HCT116 (cell line): ENCODE measurements around the gene FIP1L1.

Experiments used
- MAX ChIP-seq: IDR thresholded peaks from 2 replicates; pipeline ENCODE4 v1.6.1; 2012
- RAD21 ChIP-seq: IDR thresholded peaks from 2 replicates; pipeline ENCODE4 v1.6.1; 2012; ENCODE audit warnings: low read depth, mild to moderate bottlenecking

DNA sequence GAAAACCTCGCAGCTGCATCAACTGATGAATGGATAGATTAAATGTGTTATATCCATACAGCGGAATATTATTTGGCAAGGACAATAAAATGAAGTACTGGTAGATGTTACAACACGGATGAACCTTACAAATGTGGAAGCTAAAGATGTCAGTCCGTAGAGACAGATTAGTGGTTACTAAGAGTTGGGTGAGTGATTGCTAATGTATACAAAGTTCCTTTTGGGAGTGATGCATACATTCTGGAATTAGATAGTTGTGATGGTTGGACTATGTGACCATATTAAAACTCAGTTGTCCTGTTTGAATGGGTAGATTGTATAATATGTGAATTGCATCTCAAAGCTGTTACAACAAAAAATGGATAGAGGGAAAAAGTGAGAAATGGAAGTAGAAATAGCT, 2.8 kb downstream of the FIP1L1 start:
- TF ChIP-seq MAX (no peak), RAD21 (no peak)
